ENCODE measurements around the gene CLDND1. TPM values are rescaled to one million over a fixed set of nuclear protein-coding genes. Genes with fewer than 3 reads are reported as not detected.

The CLDND1 gene
- total RNA-seq, 1 donor from 2014 or later: 328 TPM

GRCh38 chr3:98497381-98497780 lies 25.3 kb downstream of the CLDND1 start, which contains the start of gene OR5K2:
OR5K2 (plus strand) TSS chr3:98497681; CDS start chr3:98497681, 0 bp downstream.
- no peak for DNase-seq (ENCODE audit: low spot score)
- Mint-ChIP-seq H3K4me3 (no peak within 1 kb of the TSS), H3K27ac (no peak within 1 kb of the TSS), H3K9me3 (peaks cover 4% of the 10 kb centered on the region), H3K36me3 (ENCODE audit: low read depth) (peaks cover 4% of the 10 kb centered on the region), H3K4me1 (ENCODE audit: low read depth) (no peaks in the 10 kb centered on the region), H3K27me3 (ENCODE audit: insufficient read depth) (peaks cover 21% of the 10 kb centered on the region)
- intact Hi-C loops (cut with micrococcal nuclease): no loop called here

DNA sequence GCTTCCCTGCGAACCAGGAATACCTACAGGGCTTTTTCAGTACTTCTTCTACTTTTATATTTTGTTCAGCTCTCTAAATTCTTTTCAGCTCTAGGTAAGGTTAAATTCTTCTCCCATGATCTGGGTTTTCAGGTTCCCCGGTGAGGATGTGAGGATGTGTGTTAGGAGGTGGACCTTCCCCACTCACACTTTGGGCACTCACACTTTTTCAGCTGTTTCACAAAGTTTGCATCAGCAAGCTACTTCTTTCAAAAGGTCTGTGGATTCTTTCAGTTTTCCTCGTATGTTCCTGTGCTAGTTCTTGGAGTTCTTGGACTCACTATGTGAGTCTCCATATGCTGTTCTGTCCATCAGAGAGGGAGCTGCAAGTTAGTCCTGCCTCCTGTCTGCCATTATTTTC lies 39.1 kb downstream of the CLDND1 start:
- Mint-ChIP-seq H3K9me3 (peaks cover 44% of the 10 kb centered on the region), H3K4me3 (no peak overlapping the region), H3K27ac (no peak overlapping the region), H3K27me3 (ENCODE audit: insufficient read depth) (peaks cover 8% of the 10 kb centered on the region), H3K36me3 (ENCODE audit: low read depth) (peaks cover 7% of the 10 kb centered on the region), H3K4me1 (ENCODE audit: low read depth) (peaks cover 6% of the 10 kb centered on the region)
- DNase-seq (ENCODE audit: low spot score): no peak
- intact Hi-C loops (cut with micrococcal nuclease): no loop called here

GRCh38 chr3:98482717-98483482 lies 39.8 kb downstream of the CLDND1 start:
- Mint-ChIP-seq H3K4me3 (no peak overlapping the region), H3K27me3 (ENCODE audit: insufficient read depth) (peaks cover 8% of the 10 kb centered on the region), H3K27ac (no peak overlapping the region), H3K36me3 (ENCODE audit: low read depth) (peaks cover 7% of the 10 kb centered on the region), H3K9me3 (peaks cover 38% of the 10 kb centered on the region), H3K4me1 (ENCODE audit: low read depth) (peaks cover 6% of the 10 kb centered on the region)
- DNase-seq (ENCODE audit: low spot score): no peak
- intact Hi-C loops (cut with micrococcal nuclease): no loop called here

Other genes with a start within 250 kb of the CLDND1 start
- not detected in 2 replicates for gene OR5H2, start 240.4 kb downstream of the CLDND1 start, total RNA-seq
- not detected in 2 replicates for gene OR5K4, start 169.0 kb downstream of the CLDND1 start, total RNA-seq
- not detected in 2 replicates for gene OR5K3, start 132.2 kb downstream of the CLDND1 start, total RNA-seq
- gene OR5K1, start 59.7 kb downstream of the CLDND1 start, total RNA-seq: not detected in 2 replicates
- gene OR5K2, start 25.2 kb downstream of the CLDND1 start, total RNA-seq: not detected in 2 replicates
- 5.6 and 6.8 TPM in 2 replicates for gene GPR15, start 9.1 kb upstream of the CLDND1 start, total RNA-seq
- gene CPOX, start 70.7 kb upstream of the CLDND1 start, total RNA-seq: 42.2 and 47.4 TPM in 2 replicates
- 0.44 and 0.83 TPM in 2 replicates for gene ST3GAL6, start 240.4 kb upstream of the CLDND1 start, total RNA-seq